Epithelial cell of prostate (primary cell): ENCODE data around the gene SRRM1.

ENCODE experiments used
- DNase-seq: peaks from one replicate; pipeline ENCODE4 v3.0.0-alpha.2; 2011; ENCODE audit warnings: low read depth, low spot score
- H3K27ac ChIP-seq: fragments of 450-650 bp; 2 replicates; pipeline ENCODE4 v1.5.1; 2017; ENCODE audit warnings: mild to moderate bottlenecking

The SRRM1 gene

GRCh38 chr1:24642481-24643362 is at the start of gene SRRM1:
SRRM1 (plus strand) TSS chr1:24643302; CDS start chr1:24643327, 25 bp downstream.
- peak within 1 kb of the TSS; percentile 99 for H3K27ac ChIP-seq
- DNase-seq, result peak; percentile 100

- H3K27ac ChIP-seq, result peak overlapping the region; percentile 18
- DNase-seq, result peak; percentile 65
Observed at GRCh38 chr1:24594328-24594598, 48.8 kb upstream of the SRRM1 start.

- H3K27ac ChIP-seq, result no peak overlapping the region
- DNase-seq, result no peak
Observed at GRCh38 chr1:24596401-24596880, 46.7 kb upstream of the SRRM1 start.

DNA sequence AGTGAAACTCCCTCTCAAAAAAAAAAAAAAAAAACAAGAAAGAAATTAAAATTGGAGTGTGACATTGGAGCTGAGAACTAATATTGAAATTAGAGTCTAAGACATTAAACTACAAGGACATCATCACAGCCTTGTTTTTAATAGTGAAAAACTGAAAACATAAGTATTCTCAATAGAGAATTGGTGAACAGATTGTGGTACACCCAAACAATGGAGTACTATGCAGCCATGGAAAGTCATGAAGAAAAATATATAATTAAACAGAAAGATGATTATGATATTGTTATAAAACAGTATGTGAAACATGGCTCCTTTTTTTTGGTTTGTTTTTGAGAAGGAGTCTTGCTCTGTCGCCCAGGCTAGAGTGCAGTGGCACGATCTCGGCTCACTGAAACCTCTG is 43.8 kb upstream of the SRRM1 start:
- no peak for DNase-seq
- no peak overlapping the region for H3K27ac ChIP-seq

DNA sequence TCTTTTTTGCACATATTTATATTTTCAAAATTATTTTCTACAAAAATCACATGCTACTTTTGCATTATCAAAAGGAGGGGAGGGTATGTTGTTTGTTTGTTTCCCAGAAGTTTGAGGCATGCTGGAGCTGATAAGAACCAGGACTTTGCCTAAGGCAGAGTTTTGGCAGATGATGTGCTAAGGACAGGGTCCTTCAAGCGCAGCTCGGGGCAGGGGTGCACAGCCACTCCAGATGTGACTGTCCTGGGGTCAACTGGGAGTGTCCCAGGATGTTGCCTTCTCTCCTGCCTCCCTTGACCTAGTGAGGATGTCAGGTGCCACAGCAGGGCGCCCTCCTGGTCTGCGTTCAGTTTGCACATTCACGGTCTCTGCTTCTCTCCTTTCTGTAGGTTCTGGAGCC is 42.6 kb upstream of the SRRM1 start:
- DNase-seq, result no peak
- H3K27ac ChIP-seq, result no peak overlapping the region

DNA sequence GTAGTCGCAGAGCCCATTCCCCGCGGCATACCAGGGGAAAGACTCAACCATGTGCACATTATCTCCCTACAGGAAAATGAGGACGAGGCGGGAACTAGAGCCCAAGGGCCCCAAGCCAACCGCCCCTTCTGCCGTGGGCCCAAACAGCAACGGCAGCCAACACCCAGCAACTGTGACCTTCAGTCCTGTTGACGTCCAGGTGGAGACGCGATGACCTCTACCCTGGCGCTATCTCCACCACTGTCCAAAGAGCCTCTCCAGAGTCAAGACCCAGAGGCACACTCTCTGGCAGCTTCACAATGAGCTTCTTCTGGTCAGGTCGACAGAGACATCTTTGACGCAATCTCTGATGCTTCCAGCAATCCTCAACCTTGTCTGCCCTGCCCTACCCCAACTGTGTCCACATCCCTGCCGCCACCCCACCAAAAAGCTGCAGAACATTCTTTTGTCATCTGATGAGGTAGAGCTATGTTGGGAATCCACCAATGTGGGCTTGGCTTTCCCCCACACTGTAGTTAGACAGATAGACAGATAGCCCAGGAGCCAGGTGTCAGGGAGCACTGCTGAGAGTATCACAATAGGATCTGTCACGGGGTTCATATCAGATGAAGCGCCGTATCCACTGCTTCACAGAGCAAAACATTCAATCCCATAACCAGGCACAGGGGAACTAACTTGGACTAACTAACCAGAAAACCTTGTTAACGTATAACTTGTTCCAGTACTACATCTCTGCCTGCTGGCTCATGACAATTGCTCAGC is 37.4 kb upstream of the SRRM1 start:
- no peak for DNase-seq
- H3K27ac ChIP-seq, result no peak overlapping the region

DNA sequence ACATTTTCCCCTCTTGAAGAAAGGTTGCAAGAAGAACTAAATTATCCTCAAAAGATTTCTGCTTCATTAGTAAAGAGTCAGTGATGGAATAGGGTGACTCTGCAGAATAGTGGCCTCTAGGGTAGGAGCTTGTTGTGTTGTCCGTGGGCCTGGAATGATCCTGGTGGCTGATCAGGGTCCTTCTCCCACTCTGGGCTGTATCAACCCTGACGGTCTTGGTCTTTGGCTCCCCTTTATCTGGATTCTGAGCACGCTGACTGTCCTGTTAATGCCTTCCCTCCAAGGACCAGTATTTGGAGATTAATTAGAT is 36.9 kb upstream of the SRRM1 start:
- no peak for DNase-seq
- no peak overlapping the region for H3K27ac ChIP-seq

DNA sequence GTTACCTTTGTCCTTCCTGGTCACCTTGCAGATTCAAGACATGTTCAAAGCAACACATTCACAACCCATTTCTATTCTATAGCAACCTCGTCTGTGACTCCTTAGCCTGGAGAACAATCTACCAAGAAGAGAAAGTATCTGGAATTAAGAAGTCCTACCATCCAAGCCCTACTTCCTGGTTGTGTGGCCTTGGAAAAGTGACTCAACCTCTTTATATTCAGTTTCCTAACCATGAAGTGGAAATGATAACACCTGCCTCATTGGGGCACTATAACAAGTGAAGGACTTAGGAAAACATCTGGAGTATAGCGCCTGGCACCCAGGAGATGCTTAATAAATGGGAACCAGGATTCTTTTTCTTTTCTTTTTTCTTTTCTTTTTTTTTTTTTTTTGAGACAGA is 36.5 kb upstream of the SRRM1 start:
- no peak overlapping the region for H3K27ac ChIP-seq
- DNase-seq, result no peak

DNA sequence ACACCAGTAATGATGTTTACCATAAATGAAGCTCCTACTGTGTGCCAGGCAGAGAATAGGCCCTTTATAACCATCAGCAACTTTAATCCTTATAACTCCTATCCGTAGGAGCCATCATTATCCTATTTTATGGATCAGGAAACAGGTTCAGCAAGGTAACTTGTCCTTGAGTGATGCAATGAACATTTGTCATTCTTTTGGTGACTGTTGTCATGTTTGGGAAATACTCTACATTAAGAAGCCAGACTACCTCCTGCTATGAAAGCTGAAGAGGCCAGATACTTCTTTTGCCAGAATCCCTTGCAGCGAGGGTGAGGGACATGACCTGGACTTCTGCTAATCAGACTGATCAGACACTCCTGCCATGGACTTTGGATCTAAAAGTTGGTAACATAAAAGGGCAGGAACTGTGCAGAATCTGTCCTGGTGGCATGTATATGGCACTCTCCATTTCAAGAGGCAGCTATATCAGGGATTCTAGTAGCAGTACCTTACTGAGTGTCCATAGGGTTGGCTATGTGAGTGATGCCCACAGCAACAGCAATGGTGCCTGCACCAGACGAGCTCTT is 33.1 kb upstream of the SRRM1 start:
- H3K27ac ChIP-seq, result no peak overlapping the region

DNA sequence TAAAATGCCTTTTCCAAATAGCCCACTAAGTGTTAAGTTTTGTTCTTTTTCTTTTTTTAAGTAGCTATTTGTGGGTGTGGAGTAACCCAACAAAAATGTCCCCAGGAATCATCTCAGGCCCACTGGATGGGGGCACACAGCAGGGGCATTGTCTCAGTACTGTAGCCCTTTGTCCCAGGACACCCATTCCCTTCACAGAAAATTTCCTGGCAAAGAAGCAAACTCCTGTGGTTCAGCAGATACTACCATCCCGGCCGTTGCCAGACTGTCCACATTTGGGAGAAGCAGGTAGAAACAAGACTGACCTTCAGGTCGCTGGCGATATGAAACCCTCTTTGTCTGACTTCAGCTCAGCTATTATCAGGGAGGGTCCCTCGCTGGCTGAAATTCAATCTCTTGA is 23.7 kb upstream of the SRRM1 start:
- no peak overlapping the region for H3K27ac ChIP-seq
- no peak for DNase-seq

More for the DNA sequence above, 33.1 kb upstream of the SRRM1 start:
- DNase-seq, result no peak

DNA sequence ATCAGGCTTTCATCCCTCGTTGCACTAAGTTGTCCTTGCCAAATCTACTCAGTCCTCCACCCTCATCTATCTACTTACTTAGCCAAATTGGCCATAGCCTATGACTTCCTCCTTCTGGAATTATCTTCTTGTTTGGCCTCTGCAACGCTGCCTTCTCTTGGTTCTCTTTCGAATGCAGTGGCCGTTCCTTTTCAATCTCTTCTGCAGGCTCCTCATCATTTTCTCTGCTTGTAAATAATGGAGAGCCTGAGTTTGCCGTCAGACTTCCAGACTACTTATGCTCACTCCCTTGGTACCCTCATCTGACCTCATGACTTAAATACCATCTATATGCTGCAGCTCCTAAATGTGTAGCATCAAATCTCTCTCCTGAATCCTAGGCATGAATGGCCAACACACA is 22.4 kb upstream of the SRRM1 start:
- H3K27ac ChIP-seq, result no peak overlapping the region
- DNase-seq, result no peak

DNA sequence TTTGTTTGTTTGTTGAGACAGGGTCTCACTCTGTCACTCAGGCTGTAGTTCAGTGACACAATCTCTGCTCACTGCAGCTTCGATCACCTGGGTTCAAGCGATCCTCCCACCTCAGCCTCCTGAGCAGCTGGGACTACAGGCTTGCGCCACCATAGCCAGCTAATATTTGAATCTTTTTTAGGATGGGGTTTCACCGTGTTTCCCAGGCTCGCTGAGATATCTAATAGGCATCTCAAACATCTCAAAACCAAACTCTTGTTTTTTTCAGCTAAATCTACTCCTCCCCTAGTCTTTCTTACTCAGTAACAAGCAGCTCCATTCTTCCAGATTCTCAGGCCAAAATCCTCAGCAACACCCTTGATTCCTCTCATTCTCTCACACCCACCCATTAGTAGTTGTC is 22.0 kb upstream of the SRRM1 start:
- H3K27ac ChIP-seq, result no peak overlapping the region

DNA sequence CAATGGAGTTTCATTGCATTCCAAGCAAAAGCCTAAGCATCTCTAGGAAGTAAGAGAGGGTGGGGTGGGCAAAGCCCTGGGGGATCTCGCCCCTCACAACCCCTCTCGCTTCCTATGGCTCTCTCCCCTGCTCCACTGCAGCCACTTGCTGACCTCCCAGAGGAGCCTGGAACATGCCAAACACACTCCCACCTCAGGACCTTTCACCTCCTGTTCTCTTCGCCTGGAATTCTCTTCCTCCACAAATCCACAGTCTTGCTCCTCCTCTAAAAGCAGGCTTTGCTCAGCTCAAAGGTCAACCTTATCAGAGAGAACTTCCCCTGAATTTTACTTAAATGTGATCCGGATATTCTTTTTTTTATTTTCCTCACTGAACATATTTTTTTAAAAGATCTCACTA is 20.9 kb upstream of the SRRM1 start:
- H3K27ac ChIP-seq, result no peak overlapping the region
- no peak for DNase-seq

More for the DNA sequence above, 22.0 kb upstream of the SRRM1 start:
- DNase-seq, result no peak

- DNase-seq, result no peak
- H3K27ac ChIP-seq, result no peak overlapping the region
Observed at GRCh38 chr1:24632832-24633175, 10.3 kb upstream of the SRRM1 start.

DNA sequence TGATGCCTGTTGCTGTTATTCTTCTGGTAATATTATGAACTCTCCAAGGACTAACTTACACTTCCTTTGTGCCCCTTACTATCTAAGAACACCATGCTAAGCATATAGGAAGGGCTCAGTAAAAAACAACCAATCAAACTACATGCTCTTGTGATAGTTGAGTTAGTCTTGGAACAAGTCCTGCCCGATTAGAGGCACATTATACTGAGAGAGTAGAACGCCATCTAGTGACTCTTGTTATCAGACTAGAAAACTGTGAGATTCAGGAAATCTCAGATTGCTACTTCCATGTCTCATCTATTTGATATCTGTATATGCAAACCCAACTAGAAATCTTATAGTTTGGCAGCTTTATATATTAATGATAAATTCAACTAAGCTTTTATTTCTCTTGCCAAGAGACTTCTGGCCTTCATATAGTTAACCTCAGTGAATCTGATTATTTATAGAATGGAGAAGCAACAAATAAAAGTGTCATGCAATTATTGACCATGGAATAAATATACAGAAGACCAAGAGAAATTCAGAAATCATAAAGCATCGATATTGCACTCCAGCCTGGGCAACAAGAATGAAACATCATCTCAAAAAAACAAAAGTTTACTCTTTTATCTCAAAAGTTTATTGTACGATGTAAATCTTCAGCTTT is 7.8 kb upstream of the SRRM1 start:
- H3K27ac ChIP-seq, result no peak overlapping the region
- peak; percentile 24 for DNase-seq

GRCh38 chr1:24636661-24637357 is 6.3 kb upstream of the SRRM1 start:
- DNase-seq, result no peak
- no peak overlapping the region for H3K27ac ChIP-seq

- no peak for DNase-seq
- H3K27ac ChIP-seq, result peak overlapping the region; percentile 43
Observed at GRCh38 chr1:24639094-24639493, 4.0 kb upstream of the SRRM1 start.

DNA sequence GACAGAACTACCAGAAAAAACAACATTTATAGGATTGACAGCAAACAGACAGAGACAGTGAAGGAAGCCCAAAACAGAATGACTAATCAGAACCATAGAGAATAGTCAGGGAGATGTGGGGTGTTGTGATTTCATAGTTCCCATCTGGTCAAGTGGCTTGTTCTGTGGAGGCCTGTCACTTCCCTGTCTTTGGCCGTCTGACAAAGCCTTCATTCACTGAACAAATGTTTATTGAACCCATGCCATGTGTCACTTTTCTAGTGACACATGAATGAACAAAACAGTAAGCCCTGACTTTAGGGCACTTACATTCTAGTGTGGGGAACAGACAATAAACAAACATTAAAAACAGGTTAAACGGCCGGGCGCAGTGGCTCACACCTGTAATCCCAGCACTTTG is 3.2 kb upstream of the SRRM1 start:
- peak overlapping the region; percentile 43 for H3K27ac ChIP-seq
- DNase-seq, result peak; percentile 22

DNA sequence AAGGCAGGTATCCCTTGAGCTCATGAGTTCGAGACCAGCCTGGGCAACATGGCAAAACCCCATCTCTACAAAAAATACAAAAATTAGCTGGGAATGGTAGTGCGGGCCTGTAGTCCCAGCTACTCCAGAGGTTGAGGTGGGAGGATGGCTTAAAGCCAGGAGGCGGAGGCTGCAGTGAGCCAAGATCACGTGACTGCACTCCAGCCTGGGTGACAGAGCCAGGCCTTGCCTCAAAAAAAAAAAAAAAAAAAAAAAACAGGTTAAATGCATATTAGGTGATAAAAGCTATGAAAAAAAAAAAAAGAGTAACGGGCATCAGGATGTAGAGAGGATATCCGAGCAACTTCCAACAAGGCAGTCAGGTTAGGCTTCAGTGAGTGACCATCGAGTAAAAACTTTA is 2.8 kb upstream of the SRRM1 start:
- peak overlapping the region; percentile 43 for H3K27ac ChIP-seq
- no peak for DNase-seq

GRCh38 chr1:24641646-24642151 is 1.4 kb upstream of the SRRM1 start:
- no peak for DNase-seq
- peak overlapping the region; percentile 99 for H3K27ac ChIP-seq
